Memory B cell (primary cell): ENCODE measurements around the gene GSTO1.
A peak's percentile ranks its signal among the peaks of the same experiment; 100 is the strongest.

ENCODE experiments used
- ATAC-seq: fragments of 150-1000 bp; cut with Tn5 transposase; 2 replicates; pipeline ENCODE4 v1.10.0; 2021; ENCODE audit warnings: low read depth, mild to moderate bottlenecking, moderate library complexity
- DNase-seq, 2 donors: peaks; one replicate each; pipeline ENCODE4 v3.0.0; 2022; ENCODE audit warnings: low spot score in 2 of 2
- H3K27ac Mint-ChIP-seq: one replicate; pipeline ENCODE4 v1.8.0; 2022; ENCODE audit warnings: mild to moderate bottlenecking, moderate library complexity, mixed read lengths
- H3K27me3 Mint-ChIP-seq: one replicate; pipeline ENCODE4 v1.8.0; 2022; ENCODE audit warnings: mixed read lengths
- H3K36me3 Mint-ChIP-seq: one replicate; pipeline ENCODE4 v1.8.0; 2022; ENCODE audit warnings: mild to moderate bottlenecking, mixed read lengths
- H3K4me1 Mint-ChIP-seq: one replicate; pipeline ENCODE4 v1.8.0; 2022; ENCODE audit warnings: mixed read lengths
- H3K4me3 Mint-ChIP-seq: one replicate; pipeline ENCODE4 v1.8.0; 2022; ENCODE audit warnings: mild to moderate bottlenecking, moderate library complexity, mixed read lengths
- H3K9me3 Mint-ChIP-seq: one replicate; pipeline ENCODE4 v1.8.0; 2022; ENCODE audit warnings: mixed read lengths

Gene GSTO1

DNA sequence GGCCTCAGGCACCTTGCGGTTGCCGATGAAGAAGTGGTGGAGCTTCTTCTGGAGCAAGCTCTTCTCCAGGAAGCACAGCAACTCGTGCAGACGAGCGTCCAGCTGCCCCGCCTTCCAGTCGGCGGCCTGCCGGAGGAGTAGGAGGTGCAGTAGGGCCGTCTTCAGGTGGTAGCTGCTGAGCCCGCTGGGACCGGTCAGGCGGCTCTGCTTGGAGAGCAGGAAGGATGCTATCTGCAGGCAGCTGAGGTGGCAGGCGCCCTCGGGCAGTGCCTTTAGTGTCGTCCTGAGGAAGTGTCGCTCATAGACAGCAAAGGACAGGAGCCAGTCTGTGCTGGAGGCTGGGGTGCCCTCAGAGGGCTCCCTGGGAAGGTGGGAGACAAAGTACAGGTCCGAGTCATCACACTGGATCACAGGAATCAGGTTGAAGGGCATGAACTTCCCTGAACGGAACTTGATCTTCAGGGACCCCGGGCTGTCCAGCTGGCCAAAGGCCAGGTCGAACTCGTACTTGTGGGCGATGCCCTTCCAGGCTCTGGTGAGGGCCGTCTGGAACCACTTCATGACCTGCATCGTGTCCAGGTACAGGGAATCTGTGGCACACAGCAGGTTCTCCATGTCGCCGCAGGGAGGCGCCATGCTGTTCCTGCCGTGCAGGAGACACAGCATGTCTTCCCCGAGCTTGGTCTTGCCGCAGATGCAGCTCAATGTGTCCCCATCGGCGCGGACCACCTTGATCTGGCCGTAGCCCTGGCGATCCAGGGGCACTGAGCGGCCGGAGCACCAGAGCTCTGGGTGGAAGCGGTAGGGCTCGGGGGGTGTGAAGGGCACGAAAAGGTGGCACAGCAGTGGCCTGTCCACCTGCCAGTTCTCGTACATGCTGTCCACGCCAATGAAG is 60.1 kb downstream of the GSTO1 start:
- Mint-ChIP-seq H3K4me1 (peaks cover 30% of the 10 kb centered on the region), H3K27ac (no peak overlapping the region), H3K36me3 (peaks cover 12% of the 10 kb centered on the region), H3K27me3 (no peaks in the 10 kb centered on the region), H3K4me3 (no peak overlapping the region), H3K9me3 (no peaks in the 10 kb centered on the region)
- ATAC-seq: no peak
- DNase-seq: no peak

DNA sequence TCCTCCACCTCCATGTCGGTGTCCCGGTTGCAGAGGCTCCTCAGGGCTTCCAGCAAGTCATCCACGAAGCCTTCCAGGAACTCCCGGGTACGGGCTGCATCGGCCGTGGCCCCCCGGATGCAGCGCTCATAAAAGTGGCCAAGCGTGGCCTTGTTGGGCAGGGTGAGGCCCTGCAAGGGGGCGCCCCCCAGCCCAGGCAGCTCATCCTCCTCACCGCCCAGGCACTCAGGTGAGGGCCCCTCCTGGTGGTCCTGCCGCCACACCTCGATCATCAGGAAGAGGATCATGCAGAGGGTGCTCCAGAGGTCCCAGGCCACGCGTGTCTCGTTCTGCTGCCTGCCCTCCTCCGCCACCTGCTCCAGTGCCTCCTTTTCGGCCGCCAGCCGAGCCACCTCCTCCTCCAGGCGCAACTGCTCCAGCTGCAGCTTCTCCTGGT is 60.8 kb downstream of the GSTO1 start:
- Mint-ChIP-seq H3K9me3 (no peaks in the 10 kb centered on the region), H3K27ac (no peak overlapping the region), H3K4me1 (peaks cover 35% of the 10 kb centered on the region), H3K4me3 (no peak overlapping the region), H3K36me3 (peaks cover 12% of the 10 kb centered on the region), H3K27me3 (no peaks in the 10 kb centered on the region)
- DNase-seq: no peak
- no peak for ATAC-seq

DNA sequence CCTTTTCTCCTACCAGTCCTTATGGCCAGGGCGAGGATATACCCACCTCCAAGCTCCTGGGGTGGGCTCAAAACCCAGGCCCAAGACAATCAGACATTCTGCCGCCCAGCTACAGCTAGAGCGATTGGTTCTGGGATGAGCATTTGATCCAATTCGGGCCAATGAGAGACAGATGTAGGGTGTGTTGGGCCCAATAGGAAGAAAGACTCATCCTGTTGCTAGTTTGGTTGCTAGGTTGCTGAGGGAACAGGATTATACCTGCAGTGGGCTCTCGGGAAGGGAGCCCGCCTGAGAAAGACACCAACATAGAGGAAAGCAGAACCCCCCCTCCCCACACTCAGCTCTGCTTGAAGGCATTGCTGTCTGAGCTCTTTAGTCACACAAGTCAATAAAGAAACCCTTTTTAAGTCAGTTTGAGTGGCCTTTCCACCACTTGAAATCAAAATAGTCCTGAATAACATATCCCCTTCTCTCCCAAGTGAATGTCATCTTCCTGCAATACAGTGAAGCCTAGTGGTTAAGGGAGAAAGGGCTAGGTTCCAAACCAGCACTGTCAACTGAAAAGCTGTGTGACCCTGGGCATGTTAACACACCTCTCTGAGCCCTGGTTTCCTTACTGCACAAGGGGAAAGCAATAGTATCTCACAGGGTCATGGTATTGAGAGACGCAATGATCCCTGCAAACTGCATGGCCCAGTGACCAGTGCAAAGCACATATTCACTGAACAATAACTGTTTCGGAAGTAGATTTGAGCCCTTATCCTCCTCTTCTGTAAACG is 61.8 kb downstream of the GSTO1 start:
- Mint-ChIP-seq H3K36me3 (peaks cover 12% of the 10 kb centered on the region), H3K4me3 (no peak overlapping the region), H3K27ac (peak overlapping the region; percentile 88)

More for the DNA sequence above, 61.8 kb downstream of the GSTO1 start:
- DNase-seq (no peak), ATAC-seq (no peak)
- Mint-ChIP-seq H3K4me1 (peaks cover 36% of the 10 kb centered on the region), H3K27me3 (no peaks in the 10 kb centered on the region), H3K9me3 (no peaks in the 10 kb centered on the region)
